Colonic mucosa (tissue), 4 donors: ENCODE measurements around the gene UGGT1. TPM values are rescaled to one million over a fixed set of nuclear protein-coding genes. Genes with fewer than 3 reads are reported as not detected.
"Not testable (repeated sequence)": the region's sequence is repeated elsewhere in the genome, so short reads cannot be mapped to it uniquely, and the experiment has no call there.

Experiments
- DNase-seq: peaks from one replicate; pipeline ENCODE4 v3.0.0-alpha.2; 2020
- H3K27ac ChIP-seq: fragments of 200-600 bp; one replicate; pipeline ENCODE4 v1.8.0; 2021
- H3K27me3 ChIP-seq: fragments of 200-600 bp; one replicate; pipeline ENCODE4 v1.8.0; 2021
- H3K36me3 ChIP-seq: fragments of 200-600 bp; one replicate; pipeline ENCODE4 v1.8.0; 2021
- H3K4me1 ChIP-seq: fragments of 200-600 bp; one replicate; pipeline ENCODE4 v1.8.0; 2021; ENCODE audit warnings: mild to moderate bottlenecking
- H3K4me3 ChIP-seq: fragments of 200-600 bp; one replicate; pipeline ENCODE4 v1.8.0; 2021
- H3K9ac ChIP-seq, 2 donors: one replicate each; pipeline ENCODE4 v1.7.0; 2013; ENCODE audit warnings: control low read depth in 2 of 2, low read depth in 2 of 2, low read length in 2 of 2
- H3K9me3 ChIP-seq: fragments of 200-600 bp; one replicate; pipeline ENCODE4 v1.8.0; 2021
- intact Hi-C: fragments of 100-400 bp; cut with DNase I; formaldehyde crosslinking; loops from one replicate; pipeline ENCODE4 v1.14.1; 2022
- total RNA-seq, 2 donors: library from RNA; stranded (reverse); fragmentation: NEBNext Ultra II Directional in 1 of 2; extraction: Animal tissue kit (Norgen Biotek cat#: 25700) in 1 of 2; gene quantifications; one replicate each; pipeline ENCODE4 v1.2.1, GENCODE V29; 2021
- TF ChIP-seq, protein P1 (sequence below): fragments of 200-600 bp; IDR thresholded peaks from one replicate; pipeline ENCODE4 v1.8.0; 2022; ENCODE audit warnings: antibody characterized with exemption, mild to moderate bottlenecking
- donor health status: healthy.
- donor health status: DM: no; HTN: no; CAD: no.
- donor health status: DM: no; HTN: no; CAD: no.

UGGT1 gene
- total RNA-seq, 2 donors from 2014 or later, result 41.7 to 56.0 TPM

DNA sequence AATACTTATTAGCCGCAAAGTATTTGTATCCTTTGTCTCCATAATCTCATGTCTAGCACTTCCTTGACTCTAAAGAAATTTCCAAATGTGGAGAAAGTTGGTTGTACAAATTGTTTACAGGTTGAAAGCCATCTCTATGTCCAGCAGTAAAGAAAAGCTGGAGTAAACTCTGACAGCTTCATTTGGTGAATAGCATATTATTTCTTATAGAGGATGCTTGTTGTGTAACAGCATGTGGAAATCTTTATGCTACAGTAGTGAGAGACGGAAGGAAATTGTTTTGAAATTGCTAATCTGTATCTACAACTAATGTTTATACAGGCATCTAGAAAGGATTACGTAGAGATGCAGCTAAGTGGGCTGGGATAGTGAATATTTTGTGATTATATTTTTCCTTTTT is 78.5 kb downstream of the UGGT1 start:
- Histone ChIP-seq H3K9ac (no peak overlapping the region), H3K27ac (no peak overlapping the region), H3K27me3 (no peaks in the 10 kb centered on the region), H3K4me3 (no peak overlapping the region), H3K9me3 (no peaks in the 10 kb centered on the region), H3K4me1 (no peaks in the 10 kb centered on the region), H3K36me3 (no peaks in the 10 kb centered on the region)
- intact Hi-C loops, result no loop called here
- DNase-seq, result no peak
- TF ChIP-seq, protein P1, sequence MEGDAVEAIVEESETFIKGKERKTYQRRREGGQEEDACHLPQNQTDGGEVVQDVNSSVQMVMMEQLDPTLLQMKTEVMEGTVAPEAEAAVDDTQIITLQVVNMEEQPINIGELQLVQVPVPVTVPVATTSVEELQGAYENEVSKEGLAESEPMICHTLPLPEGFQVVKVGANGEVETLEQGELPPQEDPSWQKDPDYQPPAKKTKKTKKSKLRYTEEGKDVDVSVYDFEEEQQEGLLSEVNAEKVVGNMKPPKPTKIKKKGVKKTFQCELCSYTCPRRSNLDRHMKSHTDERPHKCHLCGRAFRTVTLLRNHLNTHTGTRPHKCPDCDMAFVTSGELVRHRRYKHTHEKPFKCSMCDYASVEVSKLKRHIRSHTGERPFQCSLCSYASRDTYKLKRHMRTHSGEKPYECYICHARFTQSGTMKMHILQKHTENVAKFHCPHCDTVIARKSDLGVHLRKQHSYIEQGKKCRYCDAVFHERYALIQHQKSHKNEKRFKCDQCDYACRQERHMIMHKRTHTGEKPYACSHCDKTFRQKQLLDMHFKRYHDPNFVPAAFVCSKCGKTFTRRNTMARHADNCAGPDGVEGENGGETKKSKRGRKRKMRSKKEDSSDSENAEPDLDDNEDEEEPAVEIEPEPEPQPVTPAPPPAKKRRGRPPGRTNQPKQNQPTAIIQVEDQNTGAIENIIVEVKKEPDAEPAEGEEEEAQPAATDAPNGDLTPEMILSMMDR, result no peak

DNA sequence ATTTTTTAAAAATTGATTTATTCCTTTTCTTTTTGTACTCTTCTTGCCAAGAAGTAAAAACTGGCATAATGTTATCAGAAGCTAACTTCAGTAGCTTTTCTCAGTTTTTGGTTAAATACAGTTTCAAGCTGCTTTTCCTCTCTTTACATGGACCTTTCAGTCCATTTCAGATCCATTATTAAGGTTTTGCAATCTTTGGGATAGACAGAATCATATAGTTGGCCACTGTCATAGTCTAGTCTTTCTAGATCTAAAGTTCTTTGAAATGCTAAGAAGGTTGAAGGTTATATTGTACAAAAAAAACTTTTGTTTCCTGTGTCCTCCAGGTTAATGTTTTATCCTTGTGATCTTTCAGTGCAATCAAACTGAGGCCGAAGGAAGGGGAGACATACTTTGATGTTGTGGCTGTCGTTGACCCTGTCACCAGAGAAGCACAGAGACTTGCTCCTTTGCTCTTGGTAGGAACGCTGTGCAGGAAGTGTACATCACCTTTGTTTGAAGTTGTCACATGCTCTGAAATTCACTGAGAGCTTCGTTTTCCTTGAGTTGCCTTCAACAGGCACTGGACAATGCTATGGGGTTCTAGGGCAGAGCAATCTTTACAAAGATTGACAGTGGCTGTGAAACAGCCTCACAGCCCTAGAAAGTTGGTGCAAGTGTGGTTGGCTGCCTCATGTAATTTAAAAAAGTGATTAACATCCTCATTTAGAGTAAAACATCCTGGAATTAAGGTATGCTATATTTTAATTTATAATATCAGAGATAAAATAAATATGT is 79.1 kb downstream of the UGGT1 start:
- no peak for DNase-seq
- no peaks in the 10 kb centered on the region for H3K36me3 ChIP-seq
- intact Hi-C loops, result no loop called here
- no peak overlapping the region for H3K27ac ChIP-seq
- no peak overlapping the region for H3K9ac ChIP-seq
- no peaks in the 10 kb centered on the region for H3K9me3 ChIP-seq
- no peaks in the 10 kb centered on the region for H3K4me1 ChIP-seq
- no peaks in the 10 kb centered on the region for H3K27me3 ChIP-seq
- TF ChIP-seq, protein P1, result no peak
- H3K4me3 ChIP-seq, result no peak overlapping the region

DNA sequence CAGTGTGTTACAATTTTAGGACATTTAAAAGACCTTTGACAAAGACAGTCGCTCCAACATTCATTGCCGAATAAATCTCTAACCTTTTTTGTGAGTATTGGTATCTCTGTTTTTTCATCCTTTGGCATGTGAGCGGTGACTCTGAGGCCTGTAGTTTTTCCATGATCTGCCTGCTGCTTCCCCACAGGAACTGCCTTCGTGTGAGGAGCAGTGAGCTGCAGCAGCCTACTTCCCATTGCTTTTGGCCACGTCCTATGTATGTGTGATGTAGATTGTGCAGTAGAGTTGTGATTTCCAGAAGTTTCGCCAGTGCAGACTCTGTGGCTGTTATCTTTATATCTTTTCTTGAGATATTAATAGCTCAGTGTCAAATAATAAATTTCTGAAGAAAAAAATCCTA is 79.8 kb downstream of the UGGT1 start:
- Histone ChIP-seq H3K36me3 (no peaks in the 10 kb centered on the region), H3K4me1 (no peaks in the 10 kb centered on the region), H3K9me3 (no peaks in the 10 kb centered on the region), H3K27ac (no peak overlapping the region), H3K4me3 (no peak overlapping the region), H3K27me3 (no peaks in the 10 kb centered on the region), H3K9ac (no peak overlapping the region)
- TF ChIP-seq, protein P1, result no peak
- intact Hi-C loops, result no loop called here
- no peak for DNase-seq

DNA sequence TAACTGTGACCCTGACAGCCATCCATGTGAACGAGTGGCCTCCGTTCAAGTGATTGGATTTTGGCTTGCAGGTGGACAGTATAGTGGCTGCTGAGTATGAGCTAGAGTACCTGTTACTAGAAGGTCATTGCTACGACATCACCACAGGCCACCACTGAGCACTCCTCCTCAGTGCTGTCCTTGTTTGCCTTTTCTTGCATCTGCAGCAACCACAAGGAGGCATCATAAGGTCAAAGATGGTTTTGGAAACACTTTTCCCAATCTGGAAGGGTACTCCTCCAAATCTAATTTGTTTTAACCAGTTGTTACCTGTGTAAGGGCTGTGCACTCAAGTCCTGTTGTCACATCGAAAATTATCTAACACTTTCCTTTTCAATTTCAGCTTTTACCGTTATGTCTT is 81.2 kb downstream of the UGGT1 start:
- H3K36me3 ChIP-seq, result no peaks in the 10 kb centered on the region
- intact Hi-C loops, result no loop called here
- H3K4me3 ChIP-seq, result no peak overlapping the region
- TF ChIP-seq, protein P1, result no peak
- no peak overlapping the region for H3K27ac ChIP-seq
- H3K9ac ChIP-seq, result no peak overlapping the region
- H3K9me3 ChIP-seq, result no peaks in the 10 kb centered on the region
- DNase-seq, result no peak
- no peaks in the 10 kb centered on the region for H3K27me3 ChIP-seq
- no peaks in the 10 kb centered on the region for H3K4me1 ChIP-seq

DNA sequence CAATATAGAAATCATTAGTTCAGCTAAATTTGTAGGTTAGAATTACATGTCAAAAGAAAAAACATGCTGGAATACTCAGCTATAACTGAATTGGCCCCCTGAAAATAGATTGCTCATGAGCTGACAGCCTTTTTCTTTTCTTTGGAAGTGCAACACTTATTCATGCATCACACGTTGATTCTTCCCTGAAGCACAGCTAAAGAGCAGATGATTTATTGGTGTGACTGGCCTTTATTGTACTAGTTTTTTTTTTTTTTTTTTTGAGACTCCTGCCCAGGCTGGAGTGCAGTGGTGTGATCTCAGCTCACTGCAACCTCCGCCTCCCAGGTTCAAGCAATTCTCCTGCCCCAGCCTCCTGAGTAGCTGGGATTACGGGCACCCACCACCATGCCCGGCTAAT is 83.1 kb downstream of the UGGT1 start:
- H3K27me3 ChIP-seq, H3K36me3 ChIP-seq, H3K27ac ChIP-seq, H3K9ac ChIP-seq, intact Hi-C loops, DNase-seq, H3K4me1 ChIP-seq, H3K4me3 ChIP-seq, H3K9me3 ChIP-seq: not testable (repeated sequence)

DNA sequence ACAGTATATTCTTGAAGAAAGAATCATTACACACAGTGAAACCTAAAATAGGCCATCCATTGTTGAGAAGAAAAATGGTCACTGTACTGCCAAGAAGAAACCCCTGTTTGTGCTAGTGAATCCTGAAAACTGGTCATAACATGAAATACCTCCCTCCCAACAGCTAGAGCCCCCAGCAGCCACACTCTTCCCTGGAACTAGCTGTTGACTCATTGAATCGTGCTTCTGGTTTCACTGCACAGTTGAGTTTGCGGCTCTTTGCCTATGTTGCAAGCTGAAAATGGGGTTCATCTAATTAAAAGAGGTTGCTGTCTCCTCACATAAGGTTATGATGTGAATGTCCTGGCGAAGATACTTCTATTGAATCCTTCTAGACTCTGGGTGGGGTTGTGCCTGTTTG is 86.3 kb downstream of the UGGT1 start:
- H3K27ac ChIP-seq, result no peak overlapping the region
- intact Hi-C loops, result no loop called here

More for the DNA sequence above, 86.3 kb downstream of the UGGT1 start:
- Histone ChIP-seq H3K4me1 (no peaks in the 10 kb centered on the region), H3K36me3 (peaks cover 4% of the 10 kb centered on the region), H3K9me3 (no peaks in the 10 kb centered on the region), H3K4me3 (no peak overlapping the region), H3K9ac (no peak overlapping the region), H3K27me3 (no peaks in the 10 kb centered on the region)
- no peak for DNase-seq
- TF ChIP-seq, protein P1, result no peak
